ENCODE measurements around the gene TBCE. TPM values are rescaled to one million over a fixed set of nuclear protein-coding genes. Genes with fewer than 3 reads are reported as not detected.

The TBCE gene
- total RNA-seq, 1 donor from 2014 or later, result 19.1 TPM

DNA sequence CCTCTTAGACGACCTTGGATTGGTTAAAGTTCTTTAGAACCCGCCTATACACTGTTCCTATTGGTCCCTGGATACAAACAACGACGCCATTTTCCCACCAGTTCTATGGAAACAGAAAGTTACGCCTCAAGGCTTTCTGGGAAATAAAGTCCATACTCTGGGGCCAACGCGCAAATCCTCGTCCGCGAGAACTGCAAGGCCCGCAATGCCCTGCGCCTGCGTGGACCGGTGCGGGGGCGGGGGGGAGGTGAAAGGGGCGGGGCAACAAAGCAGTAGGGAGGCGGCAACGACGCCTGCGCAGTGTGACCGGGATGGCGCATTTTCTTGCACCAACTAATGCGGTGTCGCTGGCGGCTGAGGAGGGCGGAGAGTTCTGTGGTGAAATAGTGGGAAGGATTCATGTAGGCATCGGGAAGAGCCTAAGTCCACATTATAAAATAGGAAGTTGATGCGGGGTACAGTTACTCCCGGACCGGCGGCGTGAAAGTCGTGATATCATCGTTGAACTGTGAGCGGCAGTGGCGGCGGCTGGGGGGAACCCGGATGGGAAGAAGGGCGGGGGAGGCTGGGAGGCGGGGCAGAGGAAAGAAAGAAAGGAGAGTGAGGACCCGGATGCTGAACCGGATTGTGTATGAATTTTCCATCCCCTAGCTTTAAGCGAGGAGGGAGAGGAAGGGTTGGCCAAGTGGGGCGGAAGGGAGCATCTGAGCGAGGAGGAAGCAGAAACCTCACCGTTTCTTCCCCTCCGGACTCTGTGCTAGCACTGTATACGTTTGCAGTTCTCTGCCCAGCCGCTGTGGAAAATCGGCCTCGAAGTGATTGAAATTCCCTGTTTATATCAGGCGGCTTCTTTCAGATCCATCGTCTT lies 38.7 kb upstream of the TBCE start, which contains the start of gene GGPS1:
TSS of gene GGPS1 (plus strand) at position 300 of the 868 bp plus-strand sequence. CDS start 6,695 bp downstream, outside the sequence.
- Mint-ChIP-seq H3K9me3 (no peaks in the 10 kb centered on the region), H3K36me3 (ENCODE audit: low read depth) (peaks cover 18% of the 10 kb centered on the region), H3K27ac (no peak within 1 kb of the TSS), H3K27me3 (no peaks in the 10 kb centered on the region), H3K4me3 (no peak within 1 kb of the TSS), H3K4me1 (peaks cover 26% of the 10 kb centered on the region)
- DNase-seq, result peak; percentile 90
- ChIA-PET POLR2A (interaction anchor here (0.5 to 3.1 kb wide), 8 partner anchors 9 to 955 kb away, joined by 4 to 22 read pairs (median 6); partner anchors contain the start of genes B3GALNT2, COA6, RBM34 and TBCE), CTCF (interaction anchor here (1.2 to 2.0 kb wide), 3 partner anchors 13 to 73 kb away, joined by 3 to 9 read pairs (median 4); no protein-coding TSS in a partner anchor)
- intact Hi-C loops (cut with micrococcal nuclease), result loop anchor here (1.0 to 5.0 kb wide), 13 partner anchors 39 to 1194 kb away; partner anchors contain the start of genes B3GALNT2, COA6, LGALS8 and LYST
- TF ChIP-seq CTCF (IDR thresholded peaks at IDR 0.05), result no peak
- peak; percentile 75 for ATAC-seq (ENCODE audit: low read depth)

DNA sequence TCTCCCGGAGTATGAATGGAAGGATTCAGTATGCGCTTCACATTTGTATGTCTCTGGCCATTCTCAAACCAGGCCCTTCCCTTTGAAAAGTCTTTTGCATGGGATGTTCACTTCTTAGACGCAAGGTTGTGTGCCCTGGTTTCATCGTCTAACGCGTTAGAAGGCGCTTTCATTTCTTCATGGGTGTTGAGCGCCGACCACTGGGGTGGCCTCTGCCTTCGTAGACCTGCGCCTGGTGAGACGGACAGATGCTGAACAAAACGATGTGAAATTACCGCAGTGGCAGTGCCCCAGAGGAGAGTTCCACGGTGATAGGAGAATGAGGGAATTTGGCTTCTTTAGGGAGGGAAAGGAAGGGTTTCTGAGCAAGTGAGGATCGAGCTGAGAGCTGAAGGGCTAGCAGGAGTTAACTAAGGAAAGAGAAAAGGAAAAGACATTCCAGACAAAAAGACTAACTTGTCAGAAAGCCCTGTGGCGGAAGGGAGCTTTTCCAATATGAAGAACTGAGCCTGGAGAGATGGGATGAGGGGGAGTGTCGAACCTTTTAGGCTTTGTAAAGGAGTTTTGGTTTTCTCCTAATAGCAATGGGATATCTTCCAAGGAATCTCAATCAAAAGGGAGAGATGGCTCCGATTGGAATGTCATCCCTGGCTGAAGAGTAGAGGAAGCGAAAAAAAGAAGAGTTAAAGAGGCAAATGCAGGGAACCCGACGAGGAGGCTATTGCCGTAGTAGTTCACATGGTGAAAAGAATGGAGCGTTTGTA lies 37.9 kb upstream of the TBCE start:
- intact Hi-C loops (cut with micrococcal nuclease), result loop anchor here (1.0 to 5.0 kb wide), 8 partner anchors 76 to 1193 kb away; partner anchors contain the start of genes LGALS8, LYST, TARBP1 and TOMM20
- DNase-seq, result peak; percentile 37
- ATAC-seq (ENCODE audit: low read depth), result peak; percentile 15
- POLR2A ChIA-PET, result interaction anchor here (0.6 to 3.1 kb wide), 5 partner anchors 10 to 169 kb away, joined by 3 to 22 read pairs (median 6); partner anchors contain the start of genes RBM34 and TBCE
- Mint-ChIP-seq H3K27me3 (no peaks in the 10 kb centered on the region), H3K36me3 (ENCODE audit: low read depth) (peaks cover 15% of the 10 kb centered on the region), H3K27ac (no peak overlapping the region), H3K9me3 (no peaks in the 10 kb centered on the region), H3K4me1 (peaks cover 25% of the 10 kb centered on the region), H3K4me3 (no peak overlapping the region)
- CTCF ChIA-PET, result interaction anchor here (0.7 to 2.0 kb wide), 7 partner anchors 12 to 88 kb away, joined by 3 to 9 read pairs (median 4); no protein-coding TSS in a partner anchor
- TF ChIP-seq CTCF (IDR thresholded peaks at IDR 0.05), result no peak

GRCh38 chr1:235330918-235331285 lies 36.3 kb upstream of the TBCE start:
- ChIA-PET POLR2A (interaction anchor here (0.7 kb wide), 1 partner anchor 9 kb away, joined by 7 read pairs; no protein-coding TSS in a partner anchor), CTCF (interaction anchor here (1.6 kb wide), 1 partner anchor 78 kb away, joined by 7 read pairs; no protein-coding TSS in a partner anchor)
- H3K4me1 Mint-ChIP-seq, result peaks cover 12% of the 10 kb centered on the region
- peak overlapping the region; percentile 37 for H3K27ac Mint-ChIP-seq
- intact Hi-C loops (cut with micrococcal nuclease), result no loop called here
- H3K9me3 Mint-ChIP-seq, result no peaks in the 10 kb centered on the region
- peak overlapping the region; percentile 20 for H3K4me3 Mint-ChIP-seq
- no peaks in the 10 kb centered on the region for H3K27me3 Mint-ChIP-seq
- H3K36me3 Mint-ChIP-seq (ENCODE audit: low read depth), result peaks cover 18% of the 10 kb centered on the region
- DNase-seq, result no peak
- no peak for ATAC-seq (ENCODE audit: low read depth)
- no peak for TF ChIP-seq CTCF (IDR thresholded peaks at IDR 0.05)

- ChIA-PET CTCF (interaction anchor here (1.6 kb wide), 1 partner anchor 79 kb away, joined by 7 read pairs; no protein-coding TSS in a partner anchor), POLR2A (interaction anchor here (0.6 to 0.7 kb wide), 3 partner anchors 9 to 1328 kb away, joined by 3 to 7 read pairs (median 5); no protein-coding TSS in a partner anchor)
- H3K9me3 Mint-ChIP-seq, result no peaks in the 10 kb centered on the region
- peaks cover 8% of the 10 kb centered on the region for H3K4me1 Mint-ChIP-seq
- no peaks in the 10 kb centered on the region for H3K27me3 Mint-ChIP-seq
- intact Hi-C loops (cut with micrococcal nuclease), result no loop called here
- TF ChIP-seq CTCF (IDR thresholded peaks at IDR 0.05), result no peak
- no peak overlapping the region for H3K27ac Mint-ChIP-seq
- peak overlapping the region; percentile 20 for H3K4me3 Mint-ChIP-seq
- DNase-seq (no peak), ATAC-seq (ENCODE audit: low read depth) (no peak)
- peaks cover 19% of the 10 kb centered on the region for H3K36me3 Mint-ChIP-seq (ENCODE audit: low read depth)
These were observed 35.8 kb upstream of the TBCE start for GRCh38 chr1:235331401-235331800.
